HepG2 (cell line): Measurements from ENCODE around the gene FAM219B. TPM values are rescaled to one million over a fixed set of nuclear protein-coding genes. Genes with fewer than 3 reads are reported as not detected.

Experiments
- ATAC-seq: fragments of 200-7000 bp; cut with Tn5 transposase; 3 replicates; pipeline ENCODE4 v1.9.1; 2020; ENCODE audit warnings: mild to moderate bottlenecking, moderate library complexity
- BruUV-seq: library from RNA; stranded (reverse); fragments of 400-500 nt; replicated peaks from 2 replicates; lab custom pipeline; 2021; lab: Mats Ljungman, UMichigan
- CTCF ChIA-PET: fragments of 300-600 bp; formaldehyde crosslinking; extraction: SDS; loops from one replicate; lab custom pipeline; 2021; ENCODE audit warnings: low total read pairs, inconsistent platforms, low intra/inter-chr PET ratio; lab: Yijun Ruan, JAX
- POLR2A ChIA-PET: fragments of 350-600 bp; sonication (Branson Sonifier 250); formaldehyde crosslinking; loops from one replicate; lab custom pipeline; 2020; ENCODE audit warnings: antibody characterized with exemption, inconsistent platforms; lab: Yijun Ruan, JAX
- DNase-seq: peaks from one replicate; pipeline ENCODE4 v3.0.0-alpha.2; 2015; ENCODE audit warnings: low spot score
- FAIRE-seq: peaks from 3 replicates; lab custom pipeline; 2011; peaks lifted over from hg19 to GRCh38; lab: Jason Lieb, UNC
- H2AFZ ChIP-seq: one replicate; pipeline ENCODE4 v1.6.1; 2011; ENCODE audit warnings: low read length, inconsistent platforms
- H3K27ac ChIP-seq: fragments of 300-600 bp; 3 replicates; pipeline ENCODE4 v1.8.0; 2011; ENCODE audit warnings: mixed run types, mild to moderate bottlenecking, mixed read lengths, low read length, inconsistent platforms; ENCODE audit not compliant: insufficient read depth; ENCODE audit errors: extremely low read length
- H3K27me3 ChIP-seq, 2 experiments: fragments of 200-600 bp in 1 of 2; 2 replicates in 1 of 2; 3 replicates in 1 of 2; pipeline versions ENCODE4 v1.6.0 to v1.8.0; 2011; ENCODE audit warnings: low read length in 2 of 2, mild to moderate bottlenecking in 2 of 2, moderate library complexity in 2 of 2, inconsistent platforms in 1 of 2; ENCODE audit not compliant: insufficient read depth in 2 of 2, control insufficient read depth in 1 of 2
- H3K36me3 ChIP-seq, 2 experiments: fragments of 200-600 bp in 1 of 2; replicated peaks in 1 of 2; 2 replicates in 1 of 2; 3 replicates in 1 of 2; pipeline versions ENCODE4 v1.5.1 to v1.8.0; 2011; ENCODE audit warnings: low read length in 2 of 2, inconsistent platforms in 1 of 2; ENCODE audit not compliant: insufficient read depth in 2 of 2, control insufficient read depth in 1 of 2
- H3K4me1 ChIP-seq: 2 replicates; pipeline ENCODE4 v1.5.1; 2012; ENCODE audit warnings: low read length, inconsistent platforms; ENCODE audit not compliant: insufficient read depth
- H3K4me2 ChIP-seq: 2 replicates; pipeline ENCODE4 v1.6.0; 2011; ENCODE audit warnings: low read depth, low read length, inconsistent platforms
- H3K4me3 ChIP-seq, 3 experiments: fragments of 200-600 bp in 1 of 3; sonication (generic), shearing (Covaris generic) in 1 of 3; replicated peaks in 1 of 3; 2 replicates each; pipeline ENCODE4 v1.5.1; 2011 to 2016; ENCODE audit warnings: low read length in 3 of 3, inconsistent platforms in 2 of 3, low read depth in 2 of 3, mild to moderate bottlenecking in 2 of 3, control low read depth in 1 of 3, mixed read lengths in 1 of 3; ENCODE audit not compliant: insufficient read depth in 1 of 3
- H3K79me2 ChIP-seq: one replicate; pipeline ENCODE4 v1.6.1; 2011; ENCODE audit warnings: low read length, inconsistent platforms; ENCODE audit not compliant: insufficient read depth
- H3K9ac ChIP-seq: 2 replicates; pipeline ENCODE4 v1.6.0; 2011; ENCODE audit warnings: mild to moderate bottlenecking, low read depth, low read length, inconsistent platforms; ENCODE audit not compliant: insufficient read depth
- H3K9me3 ChIP-seq: 2 replicates; pipeline ENCODE4 v1.5.1; 2012; ENCODE audit warnings: mild to moderate bottlenecking, low read length
- H4K20me1 ChIP-seq: 2 replicates; pipeline ENCODE4 v1.6.0; 2011; ENCODE audit warnings: inconsistent platforms, mild to moderate bottlenecking, low read length, moderate library complexity; ENCODE audit not compliant: insufficient read depth
- ADNP ChIP-seq: sonication (generic); formaldehyde crosslinking; IDR thresholded peaks from 2 replicates; pipeline ENCODE4 v1.4.0; 2020; ENCODE audit warnings: missing genetic modification reagents
- ELF4 ChIP-seq: sonication (generic); formaldehyde crosslinking; IDR thresholded peaks from 2 replicates; pipeline ENCODE4 v1.5.0; 2020; ENCODE audit warnings: missing genetic modification reagents, mild to moderate bottlenecking, moderate library complexity, borderline replicate concordance
- FIP1L1 ChIP-seq: fragments of 200-400 bp; formaldehyde crosslinking; IDR thresholded peaks from 2 replicates; pipeline ENCODE4 v1.6.1; 2018; ENCODE audit warnings: low read depth, mild to moderate bottlenecking, low read length, moderate library complexity, borderline replicate concordance; ENCODE audit not compliant: insufficient read depth
- GATAD1 ChIP-seq: IDR thresholded peaks from 2 replicates; pipeline ENCODE4 v1.6.1; 2016; ENCODE audit warnings: missing genetic modification reagents, missing compliant biosample characterization
- GTF2F1 ChIP-seq: fragments of 150-350 bp; IDR thresholded peaks from 2 replicates; pipeline ENCODE4 v1.6.1; 2014; ENCODE audit warnings: low read length
- KDM4B ChIP-seq: sonication (generic); formaldehyde crosslinking; IDR thresholded peaks from 2 replicates; pipeline ENCODE4 v1.4.0; 2020; ENCODE audit warnings: missing genetic modification reagents
- NFE2L1 ChIP-seq: sonication (generic); formaldehyde crosslinking; IDR thresholded peaks from 2 replicates; pipeline ENCODE4 v1.4.0; 2020; ENCODE audit warnings: missing genetic modification reagents, mild to moderate bottlenecking, borderline replicate concordance
- SKIL ChIP-seq: sonication (generic); formaldehyde crosslinking; IDR thresholded peaks from 2 replicates; pipeline ENCODE4 v1.8.0; 2022; ENCODE audit warnings: missing genetic modification reagents, mild to moderate bottlenecking, moderate library complexity, borderline replicate concordance
- ZNF431 ChIP-seq: sonication (generic); formaldehyde crosslinking; IDR thresholded peaks from 2 replicates; pipeline ENCODE4 v1.9.0; 2022; ENCODE audit warnings: missing genetic modification reagents, low read depth, mild to moderate bottlenecking, borderline replicate concordance
- ZSCAN29 ChIP-seq: sonication (generic); formaldehyde crosslinking; conservative IDR thresholded peaks from 2 replicates; pipeline ENCODE4 v1.4.0; 2020; ENCODE audit warnings: mild to moderate bottlenecking, missing genetic modification reagents
- WGBS: methylation state at CpG from one replicate; pipeline ENCODE4 v1.1.6; 2017; ENCODE audit warnings: low lambda C conversion rate; 5-methylcytosine and 5-hydroxymethylcytosine counted together
- in situ Hi-C: cut with HindIII; loops from 2 replicates; pipeline ENCODE4 v1.10.0; 2017; ENCODE audit warnings: low pct_unique_long_range_greater_than_20kb; ENCODE audit not compliant: extremely low pct_ligation_motif_present
- intact Hi-C: fragments of 100-400 bp; cut with micrococcal nuclease; formaldehyde crosslinking; loops from one replicate; pipeline ENCODE4 v1.10.0; 2022; ENCODE audit not compliant: unreplicated experiment
- polyA plus RNA-seq, 8 experiments: library from polyadenylated mRNA; depleted of rRNA in 3 of 8; stranded (reverse) in 7 of 8; unstranded in 1 of 8; fragments of >200 nt; fragmentation: Illumina TruSeq in 4 of 8; extraction: Trizol in 4 of 8; gene quantifications; 2 replicates each; pipeline versions ENCODE4 v1.2.1 to v1.2.3, GENCODE V29; 2011 to 2016; ENCODE audit warnings: low read depth in 4 of 8, missing spikeins in 1 of 8, mixed read lengths in 1 of 8; ENCODE audit not compliant: insufficient read depth in 1 of 8
- total RNA-seq, 5 experiments: library from RNA; depleted of rRNA; stranded (reverse); fragments of >200 nt; fragmentation: Illumina TruSeq; extraction: Trizol; gene quantifications; 2 replicates each; pipeline ENCODE4 v1.2.3, GENCODE V29; 2016; ENCODE audit warnings: low read depth in 1 of 5
- TF ChIP-seq, protein P1 (sequence below): sonication (generic); formaldehyde crosslinking; IDR thresholded peaks from 2 replicates; pipeline ENCODE4 v1.8.0; 2022; ENCODE audit warnings: low read depth, missing genetic modification reagents
- TF ChIP-seq, protein P2 (sequence below): sonication (generic); formaldehyde crosslinking; IDR thresholded peaks from 2 replicates; pipeline ENCODE4 v1.8.1; 2023; ENCODE audit warnings: mild to moderate bottlenecking, missing genetic modification reagents
- TF ChIP-seq, protein P3 (sequence below): sonication (generic); formaldehyde crosslinking; IDR thresholded peaks from 2 replicates; pipeline ENCODE4 v1.4.0; 2020; ENCODE audit warnings: mild to moderate bottlenecking, missing genetic modification reagents

The FAM219B gene
- total and polyA plus RNA-seq, 2 of the 13 experiments (the other 11 are each of a cell fraction or from before 2014, with no cell fraction given) = 36.6 to 50.2 TPM

DNA sequence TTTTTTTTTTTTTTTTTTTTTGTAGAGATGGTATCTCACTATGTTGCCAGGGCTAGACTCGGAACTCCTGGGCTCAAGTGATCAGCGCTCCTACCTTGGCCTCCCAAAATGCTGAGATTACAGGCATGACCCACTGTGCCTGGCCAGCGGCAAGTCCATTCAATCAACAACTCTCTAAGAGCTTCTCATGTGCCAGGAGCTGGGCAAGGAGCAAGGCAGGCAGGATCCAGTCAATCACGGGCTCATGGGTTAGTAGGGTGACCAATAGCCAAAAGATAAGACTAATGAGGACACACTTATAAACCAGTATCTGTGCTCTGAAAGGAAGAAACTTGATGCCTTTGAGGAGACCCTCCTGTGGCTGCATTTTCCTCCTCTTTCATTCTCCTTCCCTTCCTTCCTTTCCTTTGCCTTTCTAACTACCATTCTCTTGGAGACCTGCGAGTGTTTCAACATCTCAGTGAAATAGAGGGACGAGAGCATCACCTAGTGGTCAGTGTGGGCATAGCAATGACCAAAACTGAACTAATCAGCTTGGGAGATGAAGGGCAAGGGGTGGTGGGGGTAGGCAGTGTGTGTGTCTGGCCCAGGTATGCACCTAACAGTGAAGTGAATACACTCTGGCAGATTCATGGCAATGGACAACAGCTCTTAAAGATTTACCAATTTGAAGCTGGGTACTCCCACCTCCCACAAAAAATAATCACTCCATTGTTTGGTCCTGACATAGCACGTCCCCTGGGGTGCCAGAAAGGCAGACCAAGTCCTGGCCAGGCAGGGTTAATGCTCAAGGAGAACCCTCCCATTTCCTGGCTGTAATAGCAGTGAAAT lies 43.6 kb upstream of the FAM219B start (continued):
- TF ChIP-seq SKIL (CRISPR knock-in tag) (0 out of 2 replicates have a peak, but pooled peaks have one; percentile 22), GATAD1 (CRISPR knock-in tag) (peak; percentile 39; the same call in 1 of the 2 replicates), ZNF431 (CRISPR knock-in tag) (no peak)

DNA sequence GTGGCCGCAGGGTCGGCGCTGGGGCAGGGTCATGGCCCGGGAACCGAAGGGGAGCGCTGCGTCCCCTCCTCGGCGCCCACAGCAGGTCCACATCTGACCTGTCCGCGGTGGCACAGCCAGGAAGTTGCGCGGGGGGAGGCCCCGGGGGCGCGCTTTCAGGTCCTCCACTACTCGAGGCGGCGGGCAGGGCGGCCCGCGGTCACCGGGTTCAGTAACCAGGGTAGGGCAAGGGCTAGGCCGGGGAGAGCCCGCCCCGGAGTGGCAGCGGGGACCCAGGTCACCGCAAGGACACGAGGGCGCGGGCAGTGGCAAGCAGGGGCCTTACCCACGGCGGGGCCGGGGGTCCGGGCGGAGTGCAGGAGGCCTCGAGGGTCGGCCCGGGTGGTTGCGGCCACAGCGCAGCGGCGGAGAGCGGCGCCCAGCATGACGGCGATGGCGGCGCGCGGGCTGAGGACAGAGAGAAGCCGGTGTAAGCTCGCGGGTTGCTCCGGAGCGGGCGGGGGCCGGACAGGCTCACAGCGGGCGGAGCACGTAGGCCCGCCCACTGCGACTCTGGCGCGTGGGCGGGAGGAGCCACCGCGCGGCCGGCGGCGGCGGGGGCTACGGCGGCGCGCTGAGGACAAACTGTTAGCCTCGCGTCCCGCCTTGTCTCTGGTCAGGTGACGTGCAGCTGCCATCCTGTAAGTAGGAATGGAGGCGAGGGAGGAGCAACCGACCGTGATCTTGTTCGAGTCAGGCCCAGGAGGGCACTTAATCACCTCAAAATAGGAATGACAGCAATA lies 31.1 kb upstream of the FAM219B start, which contains the start of gene COX5A:
TSS of gene COX5A (minus strand) at position 484 of the 782 bp plus-strand sequence. CDS start at position 425, 59 bp downstream.
- peak; percentile 97 for ATAC-seq
- Histone ChIP-seq H3K79me2 (peaks cover 37% of the 10 kb centered on the region), H3K4me2 (peak within 1 kb of the TSS; percentile 75), H3K9ac (peak within 1 kb of the TSS; percentile 93), H3K9me3 (no peaks in the 10 kb centered on the region), H2AFZ (peak within 1 kb of the TSS; percentile 92), H3K27ac (peak within 1 kb of the TSS; percentile 98), H3K4me3 (peak within 1 kb of the TSS; percentile 70 to 86 (median 72)), H3K27me3 (peaks cover 0 to 3% of the 10 kb centered on the region in 2 experiments; a peak in 2 of 5 replicates), H3K36me3 (peaks cover 0 to 5% of the 10 kb centered on the region in 2 experiments; a peak in 1 of 5 replicates), H3K4me1 (peaks cover 59% of the 10 kb centered on the region), H4K20me1 (peaks cover 15% of the 10 kb centered on the region)
- intact Hi-C loops (loop anchor here (1.0 kb wide), 1 partner anchor 120 kb away; no protein-coding TSS in a partner anchor), in situ Hi-C loops (no loop called here)
- POLR2A ChIA-PET = interaction anchor here (0.6 to 1.2 kb wide), 8 partner anchors 10 to 177 kb away, joined by 3 to 16 read pairs (median 4); partner anchors contain the start of genes FAM219B, PPCDC and SCAMP5
- no TSS peak for BruUV-seq
- FAIRE-seq = no peak
- CTCF ChIA-PET = no interaction called here
- peak; percentile 85 for DNase-seq
- 1% methylated on average over 11 of the region's 85 CpGs for WGBS
- TF ChIP-seq NFE2L1 (CRISPR knock-in tag) (no peak), ELF4 (CRISPR knock-in tag) (peak; percentile 77; the same call in 1 of the 2 replicates), KDM4B (no peak), GTF2F1 (no peak), FIP1L1 (no peak), ZSCAN29 (peak; percentile 91), ADNP (CRISPR knock-in tag) (no peak)
- TF ChIP-seq, protein P1, sequence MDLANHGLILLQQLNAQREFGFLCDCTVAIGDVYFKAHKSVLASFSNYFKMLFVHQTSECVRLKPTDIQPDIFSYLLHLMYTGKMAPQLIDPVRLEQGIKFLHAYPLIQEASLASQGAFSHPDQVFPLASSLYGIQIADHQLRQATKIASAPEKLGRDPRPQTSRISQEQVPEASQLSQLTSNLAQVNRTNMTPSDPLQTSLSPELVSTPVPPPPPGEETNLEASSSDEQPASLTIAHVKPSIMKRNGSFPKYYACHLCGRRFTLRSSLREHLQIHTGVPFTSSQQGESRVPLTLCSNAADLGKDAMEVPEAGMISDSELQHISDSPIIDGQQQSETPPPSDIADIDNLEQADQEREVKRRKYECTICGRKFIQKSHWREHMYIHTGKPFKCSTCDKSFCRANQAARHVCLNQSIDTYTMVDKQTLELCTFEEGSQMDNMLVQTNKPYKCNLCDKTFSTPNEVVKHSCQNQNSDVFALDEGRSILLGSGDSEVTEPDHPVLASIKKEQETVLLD (CRISPR knock-in tag) = peak; percentile 92
- TF ChIP-seq, protein P2, sequence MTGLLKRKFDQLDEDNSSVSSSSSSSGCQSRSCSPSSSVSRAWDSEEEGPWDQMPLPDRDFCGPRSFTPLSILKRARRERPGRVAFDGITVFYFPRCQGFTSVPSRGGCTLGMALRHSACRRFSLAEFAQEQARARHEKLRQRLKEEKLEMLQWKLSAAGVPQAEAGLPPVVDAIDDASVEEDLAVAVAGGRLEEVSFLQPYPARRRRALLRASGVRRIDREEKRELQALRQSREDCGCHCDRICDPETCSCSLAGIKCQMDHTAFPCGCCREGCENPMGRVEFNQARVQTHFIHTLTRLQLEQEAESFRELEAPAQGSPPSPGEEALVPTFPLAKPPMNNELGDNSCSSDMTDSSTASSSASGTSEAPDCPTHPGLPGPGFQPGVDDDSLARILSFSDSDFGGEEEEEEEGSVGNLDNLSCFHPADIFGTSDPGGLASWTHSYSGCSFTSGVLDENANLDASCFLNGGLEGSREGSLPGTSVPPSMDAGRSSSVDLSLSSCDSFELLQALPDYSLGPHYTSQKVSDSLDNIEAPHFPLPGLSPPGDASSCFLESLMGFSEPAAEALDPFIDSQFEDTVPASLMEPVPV (CRISPR knock-in tag) = peak; percentile 73; the same call in 1 of the 2 replicates
- TF ChIP-seq, protein P3, sequence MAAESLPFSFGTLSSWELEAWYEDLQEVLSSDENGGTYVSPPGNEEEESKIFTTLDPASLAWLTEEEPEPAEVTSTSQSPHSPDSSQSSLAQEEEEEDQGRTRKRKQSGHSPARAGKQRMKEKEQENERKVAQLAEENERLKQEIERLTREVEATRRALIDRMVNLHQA (CRISPR knock-in tag) = no peak
